HG03460 (cell line): Measurements from ENCODE around the gene KIF6.
A peak's percentile ranks its signal among the peaks of the same experiment; 100 is the strongest.

Experiments used
- ATAC-seq: cut with Tn5 transposase; IDR thresholded peaks from one replicate; pipeline ENCODE4 v1.9.1; 2021; ENCODE audit not compliant: unreplicated experiment

Gene KIF6

DNA sequence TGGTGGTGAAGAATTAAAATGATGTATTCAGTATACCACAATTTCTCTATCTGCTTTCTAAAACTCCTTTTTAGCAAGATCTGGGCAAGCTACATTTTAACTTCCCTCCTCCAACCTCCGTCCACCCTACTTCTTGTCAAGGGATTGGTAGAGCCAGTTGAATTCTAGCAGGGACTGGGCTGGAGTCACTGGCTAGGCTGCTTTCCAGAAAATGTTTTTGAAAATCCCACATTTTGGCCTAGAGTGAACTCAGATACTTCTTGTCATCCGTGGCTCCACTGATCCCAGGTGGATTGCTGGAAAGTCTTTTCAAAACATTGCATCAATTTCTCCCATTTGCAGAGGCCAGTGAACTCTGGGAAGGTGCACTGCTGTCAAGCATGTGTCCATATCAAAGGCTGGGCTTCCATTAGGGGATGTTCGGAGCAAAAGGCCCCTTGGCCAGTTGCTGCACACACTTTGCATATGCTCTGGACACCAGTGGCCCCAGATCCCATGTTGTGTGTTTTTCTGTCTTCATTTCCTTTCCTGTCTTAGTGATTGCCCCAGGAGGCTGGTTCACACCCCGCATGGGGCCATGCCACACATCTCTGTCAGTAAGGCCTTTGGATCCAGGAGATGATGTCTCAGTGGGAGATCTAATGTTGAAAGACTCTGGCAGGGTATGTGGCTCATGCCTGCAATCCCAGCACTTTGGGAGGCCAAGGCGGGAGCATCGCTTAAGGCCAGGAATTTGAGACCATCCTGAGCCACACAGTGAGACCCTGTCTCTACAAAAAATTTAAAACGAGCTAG lies 391.4 kb downstream of the KIF6 start:
- no peak for ATAC-seq

- ATAC-seq, result no peak
Measured at GRCh38 chr6:39330476-39330875, 394.7 kb downstream of the KIF6 start.

- peak; percentile 82 for ATAC-seq
Measured at GRCh38 chr6:39330057-39330456, 395.2 kb downstream of the KIF6 start.

GRCh38 chr6:39328066-39328465 lies 397.1 kb downstream of the KIF6 start:
- no peak for ATAC-seq

- ATAC-seq, result no peak
Measured at GRCh38 chr6:39327507-39327906, 397.7 kb downstream of the KIF6 start.

GRCh38 chr6:39322306-39322850 lies 402.8 kb downstream of the KIF6 start, which contains the start of gene KCNK16:
TSS of gene KCNK16 (minus strand) at chr6:39322702. CDS start at chr6:39322540, 162 bp downstream.
- ATAC-seq, result no peak

DNA sequence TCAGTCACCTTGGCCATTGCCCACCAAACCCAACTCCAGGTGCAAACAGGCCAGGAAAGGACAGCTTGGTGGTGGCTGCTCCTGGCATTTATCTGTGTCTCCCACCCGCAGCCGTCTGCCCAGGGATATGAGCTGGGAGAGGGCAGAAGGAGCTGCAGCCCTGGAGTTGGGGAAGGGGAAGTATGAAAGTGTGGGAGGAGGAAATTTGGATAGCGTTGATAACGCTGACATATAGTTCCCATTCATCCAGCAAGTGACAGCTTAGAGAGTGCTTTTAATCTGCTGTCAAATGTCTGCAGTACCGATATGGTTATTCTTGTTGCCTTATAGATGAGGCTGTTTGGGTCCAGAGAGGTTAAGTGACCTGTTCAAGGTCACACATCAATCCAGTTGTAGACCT lies 403.4 kb downstream of the KIF6 start:
- no peak for ATAC-seq

- no peak for ATAC-seq
Measured at GRCh38 chr6:39320363-39320984, 404.7 kb downstream of the KIF6 start.

GRCh38 chr6:39319621-39320362 lies 405.4 kb downstream of the KIF6 start:
- ATAC-seq, result no peak

DNA sequence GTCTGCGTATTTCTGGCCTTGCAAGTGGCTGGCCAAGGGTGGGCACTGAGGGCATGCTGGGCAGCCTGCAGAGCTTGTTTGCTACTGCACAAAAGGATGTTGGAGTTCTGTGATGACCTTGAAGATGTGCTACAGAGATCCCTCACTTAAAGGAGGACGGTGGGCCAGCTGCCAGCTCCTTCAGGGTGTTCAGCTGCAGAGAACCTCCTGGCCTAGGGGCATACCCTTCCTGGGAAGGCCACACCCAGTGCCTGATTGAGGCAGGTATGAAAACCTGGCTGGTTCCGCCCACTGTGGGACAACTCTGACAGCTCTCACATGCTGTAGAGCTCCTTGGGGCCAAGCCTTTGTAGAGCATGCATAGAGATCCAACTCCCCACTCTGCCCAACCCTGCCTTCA lies 408.0 kb downstream of the KIF6 start:
- no peak for ATAC-seq

GRCh38 chr6:39314273-39314795 lies 410.9 kb downstream of the KIF6 start, which contains the start of gene KCNK17:
TSS of gene KCNK17 (minus strand) at chr6:39314419. CDS start at chr6:39314320, 99 bp downstream.
- no peak for ATAC-seq

DNA sequence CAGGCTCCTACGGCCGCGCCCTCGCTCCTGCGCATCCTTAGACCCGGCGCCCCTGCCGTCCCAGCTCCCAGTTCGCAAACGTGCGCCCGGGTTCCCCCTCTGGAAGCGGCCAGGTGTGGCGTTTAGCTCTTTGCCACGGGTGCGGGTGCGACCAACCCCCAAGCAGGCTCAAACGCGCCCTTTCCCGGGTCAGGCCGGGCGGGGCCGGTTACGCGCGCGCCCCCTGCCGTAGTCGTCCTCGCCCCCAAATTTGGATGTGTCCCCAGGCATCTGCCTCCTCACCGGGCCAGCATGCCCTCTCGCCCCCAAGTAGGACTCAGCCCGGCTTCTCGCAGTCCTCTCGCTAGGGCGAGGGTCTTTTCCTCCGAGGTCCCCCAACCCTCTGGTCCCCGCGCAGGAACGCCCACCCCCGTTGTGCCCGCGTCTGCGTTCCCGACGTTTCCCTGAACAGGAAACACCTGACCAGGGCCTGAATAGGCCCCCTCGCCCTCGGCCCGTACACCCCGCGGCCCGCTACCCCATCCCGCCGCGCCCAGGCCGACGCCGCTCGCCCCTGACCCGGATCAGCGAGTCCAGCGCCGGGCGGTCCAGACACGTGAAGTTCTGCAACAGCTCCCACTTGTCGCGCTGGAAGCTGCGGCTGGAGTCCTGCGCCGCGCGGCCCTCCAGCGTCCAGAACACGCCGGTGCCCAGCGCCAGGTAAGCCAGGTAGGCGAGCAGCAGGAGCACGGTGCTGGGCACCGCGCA lies 411.5 kb downstream of the KIF6 start:
- ATAC-seq, result no peak

GRCh38 chr6:39312912-39313525 lies 412.2 kb downstream of the KIF6 start:
- ATAC-seq, result no peak

- ATAC-seq, result no peak
Measured at GRCh38 chr6:39310542-39310941, 414.7 kb downstream of the KIF6 start.

- no peak for ATAC-seq
Measured at GRCh38 chr6:39309942-39310531, 415.2 kb downstream of the KIF6 start.

GRCh38 chr6:39307462-39307861 lies 417.7 kb downstream of the KIF6 start:
- no peak for ATAC-seq

- no peak for ATAC-seq
Measured at GRCh38 chr6:39304951-39305350, 420.3 kb downstream of the KIF6 start.

GRCh38 chr6:39303425-39304153 lies 421.6 kb downstream of the KIF6 start:
- ATAC-seq, result no peak
